ENCODE measurements around the gene TLK2. TPM values are rescaled to one million over a fixed set of nuclear protein-coding genes. Genes with fewer than 3 reads are reported as not detected.
"Not testable (repeated sequence)": the region's sequence is repeated elsewhere in the genome, so short reads cannot be mapped to it uniquely, and the experiment has no call there.

TLK2 gene
- total RNA-seq, 1 experiment from 2014 or later = 31.6 TPM

- in situ Hi-C loops (cut with HindIII; ENCODE audit: low sequenced_read_pairs) = not testable (repeated sequence)
Measured at GRCh38 chr17:62478880-62479638, 434 bp downstream of the TLK2 start.

GRCh38 chr17:62479639-62480258, 1.1 kb downstream of the TLK2 start:
- DNase-seq (ENCODE audit: low spot score) = peak; percentile 16
- in situ Hi-C loops (cut with HindIII; ENCODE audit: low sequenced_read_pairs) = not testable (repeated sequence)

More at GRCh38 chr17:62478880-62479638, 434 bp downstream of the TLK2 start:
- peak; percentile 22 for DNase-seq (ENCODE audit: low spot score)

GRCh38 chr17:62482553-62482952, 3.9 kb downstream of the TLK2 start:
- DNase-seq (ENCODE audit: low spot score); in situ Hi-C loops (cut with HindIII; ENCODE audit: low sequenced_read_pairs): not testable (repeated sequence)

GRCh38 chr17:62490990-62491389, 12.4 kb downstream of the TLK2 start:
- DNase-seq (ENCODE audit: low spot score); in situ Hi-C loops (cut with HindIII; ENCODE audit: low sequenced_read_pairs): not testable (repeated sequence)

- DNase-seq (ENCODE audit: low spot score); in situ Hi-C loops (cut with HindIII; ENCODE audit: low sequenced_read_pairs): not testable (repeated sequence)
Measured at GRCh38 chr17:62493049-62493655, 14.5 kb downstream of the TLK2 start.

- DNase-seq (ENCODE audit: low spot score); in situ Hi-C loops (cut with HindIII; ENCODE audit: low sequenced_read_pairs): not testable (repeated sequence)
Measured at GRCh38 chr17:62494073-62494472, 15.4 kb downstream of the TLK2 start.

- DNase-seq (ENCODE audit: low spot score); in situ Hi-C loops (cut with HindIII; ENCODE audit: low sequenced_read_pairs): not testable (repeated sequence)
Measured at GRCh38 chr17:62496344-62496743, 17.7 kb downstream of the TLK2 start.

- DNase-seq (ENCODE audit: low spot score); in situ Hi-C loops (cut with HindIII; ENCODE audit: low sequenced_read_pairs): not testable (repeated sequence)
Measured at GRCh38 chr17:62498796-62499195, 20.2 kb downstream of the TLK2 start.

GRCh38 chr17:62500463-62500862, 21.8 kb downstream of the TLK2 start:
- in situ Hi-C loops (cut with HindIII; ENCODE audit: low sequenced_read_pairs); DNase-seq (ENCODE audit: low spot score): not testable (repeated sequence)

- in situ Hi-C loops (cut with HindIII; ENCODE audit: low sequenced_read_pairs); DNase-seq (ENCODE audit: low spot score): not testable (repeated sequence)
Measured at GRCh38 chr17:62504857-62505256, 26.2 kb downstream of the TLK2 start.

GRCh38 chr17:62507191-62507836, 28.7 kb downstream of the TLK2 start:
- DNase-seq (ENCODE audit: low spot score); in situ Hi-C loops (cut with HindIII; ENCODE audit: low sequenced_read_pairs): not testable (repeated sequence)

GRCh38 chr17:62510247-62510819, 31.7 kb downstream of the TLK2 start:
- DNase-seq (ENCODE audit: low spot score); in situ Hi-C loops (cut with HindIII; ENCODE audit: low sequenced_read_pairs): not testable (repeated sequence)

GRCh38 chr17:62511014-62511413, 32.4 kb downstream of the TLK2 start:
- DNase-seq (ENCODE audit: low spot score); in situ Hi-C loops (cut with HindIII; ENCODE audit: low sequenced_read_pairs): not testable (repeated sequence)

GRCh38 chr17:62516376-62516775, 37.8 kb downstream of the TLK2 start:
- in situ Hi-C loops (cut with HindIII; ENCODE audit: low sequenced_read_pairs); DNase-seq (ENCODE audit: low spot score): not testable (repeated sequence)

GRCh38 chr17:62521295-62521694, 42.7 kb downstream of the TLK2 start:
- DNase-seq (ENCODE audit: low spot score); in situ Hi-C loops (cut with HindIII; ENCODE audit: low sequenced_read_pairs): not testable (repeated sequence)

GRCh38 chr17:62524077-62524476, 45.5 kb downstream of the TLK2 start:
- peak; percentile 10 for DNase-seq (ENCODE audit: low spot score)
- in situ Hi-C loops (cut with HindIII; ENCODE audit: low sequenced_read_pairs) = not testable (repeated sequence)

- DNase-seq (ENCODE audit: low spot score); in situ Hi-C loops (cut with HindIII; ENCODE audit: low sequenced_read_pairs): not testable (repeated sequence)
Measured at GRCh38 chr17:62525317-62525716, 46.7 kb downstream of the TLK2 start.

GRCh38 chr17:62530936-62531335, 52.3 kb downstream of the TLK2 start:
- in situ Hi-C loops (cut with HindIII; ENCODE audit: low sequenced_read_pairs); DNase-seq (ENCODE audit: low spot score): not testable (repeated sequence)

GRCh38 chr17:62536557-62536956, 57.9 kb downstream of the TLK2 start:
- in situ Hi-C loops (cut with HindIII; ENCODE audit: low sequenced_read_pairs); DNase-seq (ENCODE audit: low spot score): not testable (repeated sequence)
